ENCODE measurements around the gene SLC11A1.

SLC11A1 gene

GRCh38 chr2:218367415-218368149 is 14.5 kb upstream of the SLC11A1 start:
- no peaks in the 10 kb centered on the region for H3K36me3 ChIP-seq (ENCODE audit: control insufficient read depth, insufficient read depth, low read length)
- peak overlapping the region; percentile 39 for H3K4me3 ChIP-seq (ENCODE audit: extremely low read depth, insufficient read depth, low read length, poor library complexity, severe bottlenecking)
- no peaks in the 10 kb centered on the region for H3K4me1 ChIP-seq (ENCODE audit: control insufficient read depth, insufficient read depth, low read length, poor library complexity, severe bottlenecking)
- 12 to 21% methylated on average over 35 to 57 of the region's 60 CpGs for WGBS, 2 experiments (ENCODE audit: insufficient coverage in 2 of 2)
- H3K9me3 ChIP-seq (ENCODE audit: control insufficient read depth, low read length), result peaks cover 7% of the 10 kb centered on the region
- H3K27ac ChIP-seq (ENCODE audit: low read depth, low read length, severe bottlenecking), result peak overlapping the region; percentile 23

- H3K36me3 ChIP-seq (ENCODE audit: control insufficient read depth, insufficient read depth, low read length), result no peaks in the 10 kb centered on the region
- 79 to 98% methylated on average over 13 to 20 of the region's 21 CpGs for WGBS, 2 experiments (ENCODE audit: insufficient coverage in 2 of 2)
- H3K9me3 ChIP-seq (ENCODE audit: control insufficient read depth, low read length), result peaks cover 7% of the 10 kb centered on the region
- H3K4me3 ChIP-seq (ENCODE audit: extremely low read depth, insufficient read depth, low read length, poor library complexity, severe bottlenecking), result peak overlapping the region; percentile 39
- H3K4me1 ChIP-seq (ENCODE audit: control insufficient read depth, insufficient read depth, low read length, poor library complexity, severe bottlenecking), result no peaks in the 10 kb centered on the region
- peak overlapping the region; percentile 23 for H3K27ac ChIP-seq (ENCODE audit: low read depth, low read length, severe bottlenecking)
Observed at GRCh38 chr2:218368150-218368528, 13.9 kb upstream of the SLC11A1 start.

- H3K9me3 ChIP-seq (ENCODE audit: control insufficient read depth, low read length), result peaks cover 7% of the 10 kb centered on the region
- H3K27ac ChIP-seq (ENCODE audit: low read depth, low read length, severe bottlenecking), result no peak overlapping the region
- WGBS, 2 experiments (ENCODE audit: insufficient coverage in 2 of 2), result 73 to 82% methylated on average over 15 to 16 of the region's 27 CpGs
- no peak overlapping the region for H3K4me3 ChIP-seq (ENCODE audit: extremely low read depth, insufficient read depth, low read length, poor library complexity, severe bottlenecking)
- H3K36me3 ChIP-seq (ENCODE audit: control insufficient read depth, insufficient read depth, low read length), result no peaks in the 10 kb centered on the region
- no peaks in the 10 kb centered on the region for H3K4me1 ChIP-seq (ENCODE audit: control insufficient read depth, insufficient read depth, low read length, poor library complexity, severe bottlenecking)
Observed at GRCh38 chr2:218368621-218369153, 13.4 kb upstream of the SLC11A1 start.

- Histone ChIP-seq H3K27ac (ENCODE audit: low read depth, low read length, severe bottlenecking) (no peak overlapping the region), H3K36me3 (ENCODE audit: control insufficient read depth, insufficient read depth, low read length) (no peaks in the 10 kb centered on the region), H3K4me3 (ENCODE audit: extremely low read depth, insufficient read depth, low read length, poor library complexity, severe bottlenecking) (no peak overlapping the region), H3K4me1 (ENCODE audit: control insufficient read depth, insufficient read depth, low read length, poor library complexity, severe bottlenecking) (no peaks in the 10 kb centered on the region), H3K9me3 (ENCODE audit: control insufficient read depth, low read length) (peaks cover 7% of the 10 kb centered on the region)
- 75 to 100% methylated on average over 1 of the region's 2 CpGs for WGBS, 2 experiments (ENCODE audit: insufficient coverage in 2 of 2)
Observed at GRCh38 chr2:218369330-218369729, 12.7 kb upstream of the SLC11A1 start.

- WGBS, 2 experiments (ENCODE audit: insufficient coverage in 2 of 2), result 86 to 97% methylated on average over 10 of the region's 11 CpGs
- peaks cover 7% of the 10 kb centered on the region for H3K9me3 ChIP-seq (ENCODE audit: control insufficient read depth, low read length)
- H3K36me3 ChIP-seq (ENCODE audit: control insufficient read depth, insufficient read depth, low read length), result no peaks in the 10 kb centered on the region
- H3K27ac ChIP-seq (ENCODE audit: low read depth, low read length, severe bottlenecking), result no peak overlapping the region
- no peak overlapping the region for H3K4me3 ChIP-seq (ENCODE audit: extremely low read depth, insufficient read depth, low read length, poor library complexity, severe bottlenecking)
- no peaks in the 10 kb centered on the region for H3K4me1 ChIP-seq (ENCODE audit: control insufficient read depth, insufficient read depth, low read length, poor library complexity, severe bottlenecking)
Observed at GRCh38 chr2:218370410-218371063, 11.5 kb upstream of the SLC11A1 start.

- Histone ChIP-seq H3K9me3 (ENCODE audit: control insufficient read depth, low read length) (peaks cover 3% of the 10 kb centered on the region), H3K27ac (ENCODE audit: low read depth, low read length, severe bottlenecking) (no peak overlapping the region), H3K36me3 (ENCODE audit: control insufficient read depth, insufficient read depth, low read length) (no peaks in the 10 kb centered on the region)
Observed at GRCh38 chr2:218371983-218372350, 10.1 kb upstream of the SLC11A1 start.

GRCh38 chr2:218374795-218375194 is 7.3 kb upstream of the SLC11A1 start:
- H3K36me3 ChIP-seq (ENCODE audit: control insufficient read depth, insufficient read depth, low read length), result no peaks in the 10 kb centered on the region
- no peak overlapping the region for H3K4me3 ChIP-seq (ENCODE audit: extremely low read depth, insufficient read depth, low read length, poor library complexity, severe bottlenecking)
- no peaks in the 10 kb centered on the region for H3K9me3 ChIP-seq (ENCODE audit: control insufficient read depth, low read length)
- H3K4me1 ChIP-seq (ENCODE audit: control insufficient read depth, insufficient read depth, low read length, poor library complexity, severe bottlenecking), result no peaks in the 10 kb centered on the region
- WGBS, 2 experiments (ENCODE audit: insufficient coverage in 2 of 2), result 75 to 100% methylated on average over 1 to 2 of the region's 4 CpGs
- H3K27ac ChIP-seq (ENCODE audit: low read depth, low read length, severe bottlenecking), result no peak overlapping the region

More at GRCh38 chr2:218371983-218372350, 10.1 kb upstream of the SLC11A1 start:
- Histone ChIP-seq H3K4me1 (ENCODE audit: control insufficient read depth, insufficient read depth, low read length, poor library complexity, severe bottlenecking) (no peaks in the 10 kb centered on the region), H3K4me3 (ENCODE audit: extremely low read depth, insufficient read depth, low read length, poor library complexity, severe bottlenecking) (no peak overlapping the region)

GRCh38 chr2:218375212-218375611 is 6.9 kb upstream of the SLC11A1 start:
- H3K9me3 ChIP-seq (ENCODE audit: control insufficient read depth, low read length), result no peaks in the 10 kb centered on the region
- 79 to 93% methylated on average over 2 of the region's 2 CpGs for WGBS, 2 experiments (ENCODE audit: insufficient coverage in 2 of 2)
- H3K4me3 ChIP-seq (ENCODE audit: extremely low read depth, insufficient read depth, low read length, poor library complexity, severe bottlenecking), result no peak overlapping the region
- no peaks in the 10 kb centered on the region for H3K36me3 ChIP-seq (ENCODE audit: control insufficient read depth, insufficient read depth, low read length)
- no peak overlapping the region for H3K27ac ChIP-seq (ENCODE audit: low read depth, low read length, severe bottlenecking)
- H3K4me1 ChIP-seq (ENCODE audit: control insufficient read depth, insufficient read depth, low read length, poor library complexity, severe bottlenecking), result no peaks in the 10 kb centered on the region

- Histone ChIP-seq H3K36me3 (ENCODE audit: control insufficient read depth, insufficient read depth, low read length) (no peaks in the 10 kb centered on the region), H3K27ac (ENCODE audit: low read depth, low read length, severe bottlenecking) (no peak overlapping the region), H3K9me3 (ENCODE audit: control insufficient read depth, low read length) (no peaks in the 10 kb centered on the region), H3K4me3 (ENCODE audit: extremely low read depth, insufficient read depth, low read length, poor library complexity, severe bottlenecking) (no peak overlapping the region), H3K4me1 (ENCODE audit: control insufficient read depth, insufficient read depth, low read length, poor library complexity, severe bottlenecking) (no peaks in the 10 kb centered on the region)
- WGBS, 2 experiments (ENCODE audit: insufficient coverage in 2 of 2), result 84 to 90% methylated on average over 5 of the region's 5 CpGs
Observed at GRCh38 chr2:218378053-218378452, 4.0 kb upstream of the SLC11A1 start.

- H3K4me1 ChIP-seq (ENCODE audit: control insufficient read depth, insufficient read depth, low read length, poor library complexity, severe bottlenecking), result peaks cover 11% of the 10 kb centered on the region
- WGBS, 2 experiments (ENCODE audit: insufficient coverage in 2 of 2), result 82 to 94% methylated on average over 3 to 5 of the region's 6 CpGs
- H3K36me3 ChIP-seq (ENCODE audit: control insufficient read depth, insufficient read depth, low read length), result no peaks in the 10 kb centered on the region
- H3K27ac ChIP-seq (ENCODE audit: low read depth, low read length, severe bottlenecking), result no peak overlapping the region
- H3K9me3 ChIP-seq (ENCODE audit: control insufficient read depth, low read length), result no peaks in the 10 kb centered on the region
- H3K4me3 ChIP-seq (ENCODE audit: extremely low read depth, insufficient read depth, low read length, poor library complexity, severe bottlenecking), result no peak overlapping the region
Observed at GRCh38 chr2:218382785-218383184, 712 bp downstream of the SLC11A1 start.

All from mesodermal cell (in vitro differentiated cells).